Astrocyte of the spinal cord (primary cell): ENCODE results near the gene NSUN6.

Experiments
- DNase-seq: peaks from one replicate; pipeline ENCODE4 v3.0.0; 2011; ENCODE audit warnings: low read depth, low spot score
- H3K4me3 ChIP-seq: 2 replicates; pipeline ENCODE4 v1.5.1; 2011; ENCODE audit warnings: low read depth, mild to moderate bottlenecking, low read length, moderate library complexity
- in situ Hi-C: cut with HindIII; loops from 2 replicates; pipeline ENCODE4 v1.10.0; 2017; ENCODE audit warnings: low sequenced_read_pairs
- TF ChIP-seq, protein P1 (sequence below): IDR thresholded peaks from 2 replicates; pipeline ENCODE4 v1.5.1; 2012; ENCODE audit warnings: low read depth, mild to moderate bottlenecking, low read length, inconsistent platforms

The NSUN6 gene

DNA sequence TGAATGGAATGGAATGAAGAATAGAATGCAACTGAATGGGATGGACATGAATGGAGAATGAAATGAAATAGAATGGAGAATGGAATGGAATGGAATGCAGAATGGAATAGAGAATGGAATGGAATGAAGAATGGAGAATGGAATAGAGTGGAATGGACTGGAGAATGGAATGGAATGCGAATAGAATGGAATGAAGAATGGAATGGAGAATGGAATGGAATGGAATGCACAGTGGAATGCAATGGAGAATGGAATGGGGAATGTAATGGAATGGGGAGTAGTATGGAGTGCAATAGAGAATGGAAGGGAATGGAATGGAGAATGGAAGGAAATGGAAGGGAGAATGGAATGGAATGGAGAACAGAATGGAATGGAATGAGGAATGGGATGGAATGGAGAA, 93.4 kb downstream of the NSUN6 start:
- TF ChIP-seq, protein P1, sequence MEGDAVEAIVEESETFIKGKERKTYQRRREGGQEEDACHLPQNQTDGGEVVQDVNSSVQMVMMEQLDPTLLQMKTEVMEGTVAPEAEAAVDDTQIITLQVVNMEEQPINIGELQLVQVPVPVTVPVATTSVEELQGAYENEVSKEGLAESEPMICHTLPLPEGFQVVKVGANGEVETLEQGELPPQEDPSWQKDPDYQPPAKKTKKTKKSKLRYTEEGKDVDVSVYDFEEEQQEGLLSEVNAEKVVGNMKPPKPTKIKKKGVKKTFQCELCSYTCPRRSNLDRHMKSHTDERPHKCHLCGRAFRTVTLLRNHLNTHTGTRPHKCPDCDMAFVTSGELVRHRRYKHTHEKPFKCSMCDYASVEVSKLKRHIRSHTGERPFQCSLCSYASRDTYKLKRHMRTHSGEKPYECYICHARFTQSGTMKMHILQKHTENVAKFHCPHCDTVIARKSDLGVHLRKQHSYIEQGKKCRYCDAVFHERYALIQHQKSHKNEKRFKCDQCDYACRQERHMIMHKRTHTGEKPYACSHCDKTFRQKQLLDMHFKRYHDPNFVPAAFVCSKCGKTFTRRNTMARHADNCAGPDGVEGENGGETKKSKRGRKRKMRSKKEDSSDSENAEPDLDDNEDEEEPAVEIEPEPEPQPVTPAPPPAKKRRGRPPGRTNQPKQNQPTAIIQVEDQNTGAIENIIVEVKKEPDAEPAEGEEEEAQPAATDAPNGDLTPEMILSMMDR: no peak
- in situ Hi-C loops: no loop called here
- DNase-seq: no peak
- no peak overlapping the region for H3K4me3 ChIP-seq

DNA sequence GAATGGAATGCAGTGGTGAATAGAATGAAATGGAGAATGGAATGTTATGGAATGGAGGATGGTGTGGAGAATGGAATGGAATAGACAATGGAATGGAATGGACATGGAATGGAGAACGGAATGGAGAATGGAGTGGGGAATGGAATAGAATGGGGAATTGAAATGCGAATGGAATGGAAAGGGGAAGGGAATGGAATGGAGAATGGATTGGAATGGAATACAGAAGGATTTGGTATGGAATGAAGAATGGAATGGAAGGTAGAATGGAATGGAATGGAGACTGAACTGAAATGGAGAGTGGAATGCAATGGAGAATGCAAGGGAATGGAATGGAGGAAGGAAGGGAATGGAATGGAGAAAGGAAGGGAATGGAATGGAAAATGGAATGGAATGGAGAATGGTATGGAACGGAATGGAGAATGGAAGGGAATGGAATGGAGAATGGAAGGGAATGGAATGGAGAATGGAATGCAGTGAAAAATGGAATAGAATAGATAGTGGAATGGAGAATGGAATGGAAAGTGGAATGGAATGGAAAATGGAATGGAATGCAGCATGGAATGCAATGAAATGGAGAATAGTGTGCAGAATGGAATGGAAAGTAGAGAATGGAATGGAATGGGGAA, 94.8 kb downstream of the NSUN6 start:
- no peak for DNase-seq
- H3K4me3 ChIP-seq: no peak overlapping the region
- in situ Hi-C loops: no loop called here
- TF ChIP-seq, protein P1: no peak

DNA sequence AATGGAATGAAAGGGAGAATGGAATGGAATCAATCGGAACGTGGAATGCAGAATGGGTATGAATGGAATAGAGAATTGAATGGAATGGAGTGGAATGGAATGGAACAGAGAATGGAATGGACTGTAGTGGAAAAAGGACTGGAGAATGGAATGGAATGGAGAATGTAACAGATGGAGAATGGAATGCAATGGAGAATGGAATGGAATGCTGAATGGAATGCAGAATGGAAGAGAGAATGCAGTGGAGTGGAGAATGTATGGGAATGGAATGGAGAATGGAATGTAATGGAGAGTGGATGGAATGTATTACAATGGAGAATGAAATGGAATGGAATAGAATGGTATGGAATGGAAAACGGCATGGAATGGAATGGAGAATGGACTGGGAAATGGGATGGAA, 96.9 kb downstream of the NSUN6 start:
- no peak for DNase-seq

DNA sequence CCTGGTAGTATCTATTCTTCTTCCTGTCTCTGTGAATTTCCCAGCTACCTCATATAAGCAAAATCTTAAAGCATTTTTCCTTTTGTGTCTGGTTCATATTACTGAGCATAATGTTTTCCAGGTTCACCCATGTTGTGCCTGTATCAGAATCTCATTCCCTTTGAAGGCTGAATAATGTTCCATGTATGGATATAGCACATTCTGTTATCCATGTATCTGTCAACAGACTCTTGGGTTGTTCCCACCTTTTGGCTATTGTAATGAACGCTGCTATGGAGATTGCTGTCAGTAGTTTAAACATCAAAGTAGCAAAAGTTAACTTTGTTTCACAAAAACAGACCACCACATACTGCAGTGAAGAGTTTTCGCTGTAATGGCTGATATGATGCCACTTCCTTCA, 99.9 kb downstream of the NSUN6 start:
- in situ Hi-C loops: no loop called here
- TF ChIP-seq, protein P1: no peak
- no peak overlapping the region for H3K4me3 ChIP-seq
- DNase-seq: no peak

More for the DNA sequence above, 96.9 kb downstream of the NSUN6 start:
- in situ Hi-C loops: no loop called here
- H3K4me3 ChIP-seq: no peak overlapping the region
- TF ChIP-seq, protein P1: no peak

DNA sequence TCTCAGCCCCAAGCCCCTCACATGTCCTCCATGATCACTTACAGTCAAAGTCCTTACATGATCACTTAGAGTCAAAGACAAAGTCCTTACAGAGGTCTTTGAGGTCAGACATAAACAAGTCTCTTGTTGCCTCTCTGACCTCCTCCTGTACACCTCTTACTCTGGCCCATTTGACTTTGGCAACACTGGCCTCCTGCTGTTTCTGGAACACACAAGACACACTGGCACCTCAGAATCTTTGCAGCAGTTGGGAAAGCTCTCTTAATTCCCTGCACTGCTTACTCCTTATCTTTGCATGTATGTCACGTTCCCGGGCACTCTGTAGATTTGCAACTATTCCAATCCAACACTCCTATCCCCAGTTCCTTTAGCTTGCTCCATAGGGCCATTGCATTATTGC, 102.3 kb downstream of the NSUN6 start:
- DNase-seq: no peak
- in situ Hi-C loops: no loop called here
- TF ChIP-seq, protein P1: no peak

DNA sequence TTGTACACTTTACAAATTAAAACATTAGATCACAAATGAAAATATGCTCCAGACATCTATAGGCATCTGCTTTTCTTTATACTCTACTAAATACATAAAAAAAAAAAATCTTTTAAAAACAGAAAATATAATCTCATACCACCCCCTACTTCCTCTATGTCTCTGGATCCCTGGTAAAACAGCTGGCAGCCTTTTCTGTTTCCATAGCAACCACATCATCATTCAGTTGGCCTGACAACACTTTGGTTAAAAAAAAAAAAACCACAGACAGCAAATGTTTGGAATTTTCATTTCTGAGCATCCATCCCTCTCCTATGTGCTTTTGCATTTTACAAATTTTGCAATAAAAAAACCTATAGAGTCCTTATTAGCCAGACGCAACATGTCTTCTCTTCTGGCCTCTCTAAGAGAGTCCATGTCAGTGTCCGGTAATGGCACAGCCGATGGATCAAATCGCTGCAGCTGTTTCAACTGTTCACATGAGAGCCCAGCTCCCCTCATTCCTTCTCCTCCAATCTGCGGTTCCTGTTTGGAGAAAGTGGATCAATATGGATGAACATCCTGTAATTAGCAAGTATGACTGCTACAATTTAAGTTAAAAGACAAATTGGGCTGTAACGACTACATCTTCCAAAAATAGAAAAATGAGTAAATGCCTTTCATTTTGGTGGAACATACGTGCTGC, 105.6 kb downstream of the NSUN6 start:
- TF ChIP-seq, protein P1: no peak
- no peak overlapping the region for H3K4me3 ChIP-seq
- DNase-seq: peak; percentile 17
- in situ Hi-C loops: no loop called here

More for the DNA sequence above, 102.3 kb downstream of the NSUN6 start:
- no peak overlapping the region for H3K4me3 ChIP-seq
